Lower leg skin (tissue), 4 donors: Measurements from ENCODE around the gene POLR1B. TPM values are rescaled to one million over a fixed set of nuclear protein-coding genes. Genes with fewer than 3 reads are reported as not detected.

ENCODE experiments used
- DNase-seq, 2 donors: peaks; one replicate each; pipeline ENCODE4 v3.0.0-alpha.2; 2019; ENCODE audit warnings: low spot score in 2 of 2
- H3K4me3 ChIP-seq: fragments of 200-600 bp; sonication (generic); 2 replicates; pipeline ENCODE4 v1.5.1; 2017; ENCODE audit warnings: mild to moderate bottlenecking, low read depth; ENCODE audit not compliant: poor library complexity, severe bottlenecking
- POLR2A ChIP-seq, 2 donors: fragments of 450-650 bp; IDR thresholded peaks; one replicate each; pipeline ENCODE4 v1.6.1; 2016 to 2017; ENCODE audit warnings: antibody characterized with exemption in 2 of 2, mild to moderate bottlenecking in 1 of 2, moderate library complexity in 1 of 2
- WGBS, 2 donors: methylation state at CpG; one replicate each; pipeline ENCODE4 v1.1.5; 2018; 5-methylcytosine and 5-hydroxymethylcytosine counted together
- intact Hi-C: fragments of 100-400 bp; cut with DNase I; formaldehyde crosslinking; loops from one replicate; pipeline ENCODE4 v1.15.0; 2023; ENCODE audit warnings: low total_unique reads
- total RNA-seq, 4 donors: library from RNA; depleted of rRNA; stranded (reverse); fragments of >200 nt; gene quantifications; one replicate each; pipeline ENCODE4 v1.1.0, GENCODE V29; 2016
- TF ChIP-seq, protein P1 (sequence below), 3 donors: fragments of 450-650 bp; IDR thresholded peaks; one replicate each; pipeline ENCODE4 v1.5.1; 2016; ENCODE audit warnings: antibody characterized with exemption in 3 of 3, mild to moderate bottlenecking in 3 of 3, moderate library complexity in 2 of 3

POLR1B gene
- total RNA-seq, 4 donors from 2014 or later = 12.4 to 17.0 (median 16.1) TPM

DNA sequence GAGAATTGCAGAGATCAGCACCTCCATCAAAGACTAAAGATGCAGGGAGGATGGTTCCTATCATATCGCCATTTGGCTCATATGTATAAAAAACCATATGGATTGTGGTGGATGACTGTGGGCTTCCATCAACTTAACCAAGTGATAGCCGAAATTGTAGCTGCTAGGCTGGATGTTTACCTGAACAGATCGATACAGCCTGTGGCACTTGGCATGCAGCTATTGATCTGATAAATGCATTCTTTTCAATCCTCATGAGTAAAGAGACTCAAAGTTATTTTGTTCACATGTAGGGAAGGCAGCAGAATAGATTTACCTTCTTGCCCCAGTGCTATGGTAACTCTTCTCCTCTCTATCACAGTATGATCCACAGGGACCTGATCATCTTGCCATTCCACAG lies 60.7 kb downstream of the POLR1B start:
- intact Hi-C loops = no loop called here
- H3K4me3 ChIP-seq = no peak overlapping the region
- 74 to 84% methylated on average over 3 of the region's 3 CpGs for WGBS, 2 donors
- DNase-seq = no peak
- TF ChIP-seq, protein P1, sequence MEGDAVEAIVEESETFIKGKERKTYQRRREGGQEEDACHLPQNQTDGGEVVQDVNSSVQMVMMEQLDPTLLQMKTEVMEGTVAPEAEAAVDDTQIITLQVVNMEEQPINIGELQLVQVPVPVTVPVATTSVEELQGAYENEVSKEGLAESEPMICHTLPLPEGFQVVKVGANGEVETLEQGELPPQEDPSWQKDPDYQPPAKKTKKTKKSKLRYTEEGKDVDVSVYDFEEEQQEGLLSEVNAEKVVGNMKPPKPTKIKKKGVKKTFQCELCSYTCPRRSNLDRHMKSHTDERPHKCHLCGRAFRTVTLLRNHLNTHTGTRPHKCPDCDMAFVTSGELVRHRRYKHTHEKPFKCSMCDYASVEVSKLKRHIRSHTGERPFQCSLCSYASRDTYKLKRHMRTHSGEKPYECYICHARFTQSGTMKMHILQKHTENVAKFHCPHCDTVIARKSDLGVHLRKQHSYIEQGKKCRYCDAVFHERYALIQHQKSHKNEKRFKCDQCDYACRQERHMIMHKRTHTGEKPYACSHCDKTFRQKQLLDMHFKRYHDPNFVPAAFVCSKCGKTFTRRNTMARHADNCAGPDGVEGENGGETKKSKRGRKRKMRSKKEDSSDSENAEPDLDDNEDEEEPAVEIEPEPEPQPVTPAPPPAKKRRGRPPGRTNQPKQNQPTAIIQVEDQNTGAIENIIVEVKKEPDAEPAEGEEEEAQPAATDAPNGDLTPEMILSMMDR (IDR thresholded peaks at IDR 0.05) = no peak
- no peak for TF ChIP-seq POLR2A (IDR thresholded peaks at IDR 0.05)

DNA sequence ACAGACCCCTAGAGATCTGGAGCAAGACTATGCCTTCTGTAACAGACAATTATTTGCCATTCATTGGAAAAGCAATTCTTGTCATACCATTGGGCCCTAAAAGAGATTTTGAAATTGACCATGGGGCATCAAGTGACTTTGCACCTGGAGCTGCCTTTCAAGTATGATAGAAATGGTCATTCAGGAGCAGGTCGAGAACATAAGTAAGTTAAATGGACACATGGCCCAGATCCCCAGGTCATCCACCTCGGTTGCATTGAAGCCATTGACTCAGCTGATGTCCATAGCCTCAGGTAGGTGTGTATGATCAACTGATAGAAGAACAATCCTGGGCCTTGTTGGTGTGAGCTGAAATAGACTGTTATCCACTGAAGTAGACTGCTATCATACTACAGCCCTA lies 61.5 kb downstream of the POLR1B start:
- intact Hi-C loops = no loop called here
- WGBS, 2 donors = 85 to 87% methylated on average over 2 of the region's 2 CpGs
- H3K4me3 ChIP-seq = no peak overlapping the region
- TF ChIP-seq, protein P1 (IDR thresholded peaks at IDR 0.05) = no peak
- TF ChIP-seq POLR2A (IDR thresholded peaks at IDR 0.05) = no peak
- peak in 1 of 2 donors; percentile 49 for DNase-seq

DNA sequence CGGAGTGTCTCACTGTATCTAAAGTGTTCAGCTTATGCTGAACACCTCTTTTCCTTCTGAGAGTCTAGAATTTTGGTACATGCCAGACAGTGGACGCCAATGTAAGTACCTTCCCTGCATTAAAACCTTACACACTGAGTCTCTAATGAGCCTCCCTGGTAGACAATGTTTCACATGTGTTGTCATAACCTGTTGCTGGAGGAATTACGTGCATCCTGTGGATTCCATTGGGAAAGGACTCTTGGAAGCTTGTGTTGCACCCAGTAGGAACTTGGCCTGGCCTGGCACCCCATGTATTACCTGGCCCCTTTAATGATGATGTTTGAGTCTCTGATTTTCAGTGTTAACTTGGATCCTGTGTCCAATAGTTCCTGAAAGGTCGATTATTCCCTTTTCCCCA lies 62.7 kb downstream of the POLR1B start:
- H3K4me3 ChIP-seq = no peak overlapping the region
- WGBS, 2 donors = 67 to 82% methylated on average over 4 of the region's 4 CpGs
- TF ChIP-seq, protein P1 (IDR thresholded peaks at IDR 0.05) = no peak
- no peak for TF ChIP-seq POLR2A (IDR thresholded peaks at IDR 0.05)
- DNase-seq = peak in 1 of 2 donors; percentile 34
- intact Hi-C loops = no loop called here

DNA sequence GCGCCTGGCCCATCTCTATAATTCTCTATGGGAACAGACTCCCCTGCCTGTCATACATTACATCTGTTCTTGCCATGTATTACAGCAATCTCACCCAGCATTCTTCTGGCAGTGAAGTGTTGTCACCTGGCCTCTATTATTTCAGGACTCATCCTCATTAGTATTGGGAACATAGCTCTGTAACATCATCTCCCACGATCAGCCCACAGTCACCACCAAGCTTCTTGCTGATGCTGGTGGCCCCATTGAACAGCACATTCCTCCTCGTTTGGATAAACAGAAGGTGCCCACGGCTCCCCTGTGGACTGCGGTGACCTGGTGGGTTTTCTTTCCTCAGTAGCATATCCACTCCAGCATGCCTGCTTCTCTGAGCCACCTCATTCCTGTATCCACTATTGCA lies 63.7 kb downstream of the POLR1B start:
- no peak for TF ChIP-seq POLR2A (IDR thresholded peaks at IDR 0.05)
- TF ChIP-seq, protein P1 (IDR thresholded peaks at IDR 0.05) = no peak
- intact Hi-C loops = no loop called here
- peak in 1 of 2 donors; percentile 59 for DNase-seq
- no peak overlapping the region for H3K4me3 ChIP-seq
- WGBS, 2 donors = 88 to 90% methylated on average over 5 of the region's 5 CpGs

DNA sequence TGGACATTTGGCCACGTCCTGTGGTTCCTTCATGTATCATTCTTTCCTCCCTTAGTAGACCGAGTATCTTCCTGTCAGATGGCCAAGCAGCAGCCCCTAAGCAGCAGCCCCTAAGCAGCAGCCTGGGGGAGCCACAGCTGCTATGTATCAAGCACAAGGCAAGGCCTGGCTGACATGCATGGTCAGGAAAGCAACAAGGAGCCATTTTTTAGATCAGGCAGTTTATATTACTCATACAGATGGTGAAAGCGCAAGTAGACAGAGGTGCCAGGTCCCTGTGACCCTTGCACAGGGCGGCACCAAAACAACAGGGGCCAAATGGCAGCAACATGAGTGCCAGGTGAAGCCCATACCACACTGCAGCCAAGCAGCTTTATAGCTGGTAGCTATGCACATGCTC lies 64.3 kb downstream of the POLR1B start:
- DNase-seq = peak in 1 of 2 donors; percentile 36
- no peak overlapping the region for H3K4me3 ChIP-seq
- TF ChIP-seq, protein P1 (IDR thresholded peaks at IDR 0.05) = no peak
- TF ChIP-seq POLR2A (IDR thresholded peaks at IDR 0.05) = no peak
- WGBS, 2 donors = 81 to 89% methylated on average over 4 of the region's 4 CpGs
- intact Hi-C loops = no loop called here
